Right forelimb (tissue), 1 donor: Measurements from ENCODE around the gene KLHL29.

Experiments
- DNase-seq: peaks from one replicate; pipeline ENCODE4 v3.0.0-alpha.2; 2018

Gene KLHL29

DNA sequence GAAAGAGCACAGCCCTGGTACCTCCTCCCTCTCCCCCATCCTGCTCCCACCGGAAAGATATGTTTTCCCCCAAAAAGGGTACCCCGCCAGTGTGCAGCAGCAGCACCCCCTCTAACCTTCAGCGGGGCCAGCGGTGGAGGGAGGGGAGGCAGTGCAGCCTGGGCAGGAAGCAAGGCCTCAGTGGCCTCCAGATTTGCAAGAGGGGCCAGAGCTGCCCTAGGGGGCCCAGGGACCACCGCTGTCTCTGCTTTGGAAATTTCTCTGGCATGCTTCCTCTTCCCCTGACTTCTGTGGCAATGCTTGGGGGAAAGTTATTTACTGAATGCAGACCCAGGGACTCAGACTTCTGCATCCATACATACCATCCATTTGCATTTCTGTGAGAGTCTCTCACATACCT lies 111.5 kb downstream of the KLHL29 start:
- no peak for DNase-seq

DNA sequence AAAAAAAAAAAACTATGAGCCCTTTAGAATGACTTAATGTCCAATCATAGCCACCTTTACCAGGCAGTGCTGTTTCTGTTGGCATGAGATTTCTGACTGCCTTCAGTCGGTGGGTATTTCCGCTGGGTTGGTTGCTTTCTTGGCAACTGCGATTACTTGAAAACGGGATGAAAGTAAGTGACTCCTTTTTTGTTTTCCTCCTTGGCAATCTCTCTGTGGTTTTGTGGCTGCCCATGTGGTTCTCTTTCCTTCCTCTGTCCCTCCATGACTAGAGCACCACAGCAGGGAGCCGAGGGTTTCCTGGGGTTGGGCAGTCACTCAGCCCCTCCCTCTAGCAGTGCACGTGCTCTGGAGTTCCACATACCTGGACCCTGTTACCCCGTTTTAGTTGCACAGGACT lies 112.1 kb downstream of the KLHL29 start:
- DNase-seq = no peak

DNA sequence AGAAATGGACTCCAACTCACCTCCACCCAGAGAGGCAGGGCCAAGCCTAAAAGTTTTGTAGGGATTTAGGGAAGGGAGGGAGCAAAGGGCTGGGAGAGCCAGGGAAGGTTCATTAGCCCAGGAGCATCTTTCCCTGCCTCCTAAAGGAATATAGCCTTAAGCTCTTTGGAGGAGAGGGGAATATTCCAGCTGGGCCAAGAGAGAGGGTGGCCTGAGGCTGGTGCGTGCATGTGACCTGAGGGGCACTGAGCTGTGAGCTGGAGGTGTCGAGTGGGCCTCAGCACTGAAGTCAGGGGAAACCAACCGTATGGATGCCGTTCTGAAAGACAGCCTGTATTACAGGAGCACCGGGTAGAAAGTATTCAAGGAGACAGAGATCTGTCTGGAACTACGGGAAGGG lies 112.6 kb downstream of the KLHL29 start:
- DNase-seq = no peak

DNA sequence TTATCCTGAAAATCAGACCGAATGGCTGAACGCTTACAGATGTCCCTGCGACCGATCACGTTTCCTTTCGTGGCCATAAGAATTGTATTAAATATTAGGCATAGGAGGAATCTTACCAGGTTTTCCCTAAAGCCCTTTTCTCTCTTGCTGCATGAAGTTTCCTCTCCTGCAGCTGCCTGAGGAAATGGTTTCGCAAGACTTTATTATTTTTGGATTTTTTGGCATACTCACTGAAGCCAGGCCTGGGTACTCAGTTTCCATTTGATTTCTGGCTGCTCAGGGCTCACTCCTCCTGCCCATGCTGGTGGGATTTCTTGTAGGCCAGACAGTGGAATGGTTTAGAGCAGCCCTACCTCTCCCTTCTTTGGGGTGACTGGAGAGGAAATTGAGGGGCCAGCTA lies 114.0 kb downstream of the KLHL29 start:
- DNase-seq = no peak

DNA sequence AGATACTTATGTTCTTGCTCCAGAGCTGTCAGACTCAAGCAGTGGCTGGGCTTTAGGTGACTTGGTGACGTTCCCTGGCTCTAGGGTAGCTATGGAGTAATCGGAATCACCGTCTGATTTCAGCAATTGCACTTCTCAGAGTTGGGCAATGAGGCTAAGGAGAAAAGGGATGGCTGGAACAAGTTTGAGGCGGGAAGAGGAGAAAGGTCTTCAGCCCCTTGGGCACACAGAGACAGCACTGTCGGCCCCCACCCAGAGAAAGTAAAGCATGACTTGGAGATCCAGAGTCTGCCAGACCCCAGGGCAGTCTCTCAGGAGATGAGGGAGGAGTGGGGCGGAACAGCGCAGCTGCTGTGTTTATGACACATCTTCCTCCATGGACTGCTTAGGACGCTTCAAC lies 114.5 kb downstream of the KLHL29 start:
- DNase-seq = no peak

DNA sequence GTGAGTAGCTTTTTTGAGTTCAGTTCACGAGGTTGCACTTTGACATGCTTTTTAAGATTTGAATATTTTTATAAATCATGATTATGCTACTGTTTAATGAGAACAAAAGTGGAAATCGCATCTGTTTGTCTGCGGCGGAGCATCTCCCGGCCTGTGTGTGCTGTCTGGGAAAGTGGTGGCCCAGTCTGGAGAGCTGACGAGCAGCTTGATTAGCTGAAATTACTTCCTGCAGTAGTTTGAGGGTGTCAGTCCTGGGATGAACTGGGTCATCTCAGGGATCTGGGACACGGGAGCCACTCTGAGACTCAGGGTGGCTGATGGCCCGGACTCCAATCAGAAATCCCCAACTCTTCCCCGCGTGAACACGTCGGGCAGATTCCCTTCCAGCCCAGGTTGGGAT lies 115.9 kb downstream of the KLHL29 start:
- DNase-seq = no peak

DNA sequence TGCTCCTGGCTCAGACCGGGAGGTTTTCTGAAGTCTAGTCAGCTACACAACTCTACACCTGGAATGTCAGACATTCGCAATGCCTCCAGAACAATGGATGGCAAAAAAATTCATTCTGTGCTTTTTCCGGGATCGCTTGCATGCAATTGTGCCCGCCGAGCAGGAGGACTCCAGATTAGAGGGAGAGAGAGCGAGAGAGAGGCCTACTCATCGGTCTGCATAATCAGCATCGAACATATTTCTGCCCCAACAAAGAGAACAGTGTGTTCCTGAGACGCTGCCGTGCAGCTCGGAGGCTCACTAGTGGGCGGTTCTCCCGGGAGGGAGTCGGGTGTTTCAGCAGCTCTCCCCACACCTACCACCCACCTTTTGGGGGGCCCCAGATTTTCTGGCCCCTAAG lies 117.1 kb downstream of the KLHL29 start:
- DNase-seq = no peak

DNA sequence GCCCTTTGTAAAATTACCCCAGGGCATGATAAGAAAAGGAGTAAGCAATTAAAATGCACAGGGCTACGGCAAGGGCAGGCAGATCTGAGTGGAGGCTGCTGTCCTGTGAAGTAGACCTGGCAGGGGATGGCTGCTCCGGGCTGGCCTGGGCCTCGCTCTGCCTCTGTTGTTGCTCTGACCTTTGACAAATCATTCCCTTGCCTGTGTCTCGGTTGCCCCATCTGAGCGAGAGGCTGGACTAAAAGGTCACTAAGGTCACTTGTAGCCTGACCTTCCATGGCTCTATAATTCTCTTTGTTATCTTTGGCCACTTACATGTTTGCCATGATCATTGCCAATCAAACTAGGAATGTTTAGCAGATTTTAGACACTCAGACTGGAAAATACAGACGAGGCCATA lies 118.1 kb downstream of the KLHL29 start:
- no peak for DNase-seq

DNA sequence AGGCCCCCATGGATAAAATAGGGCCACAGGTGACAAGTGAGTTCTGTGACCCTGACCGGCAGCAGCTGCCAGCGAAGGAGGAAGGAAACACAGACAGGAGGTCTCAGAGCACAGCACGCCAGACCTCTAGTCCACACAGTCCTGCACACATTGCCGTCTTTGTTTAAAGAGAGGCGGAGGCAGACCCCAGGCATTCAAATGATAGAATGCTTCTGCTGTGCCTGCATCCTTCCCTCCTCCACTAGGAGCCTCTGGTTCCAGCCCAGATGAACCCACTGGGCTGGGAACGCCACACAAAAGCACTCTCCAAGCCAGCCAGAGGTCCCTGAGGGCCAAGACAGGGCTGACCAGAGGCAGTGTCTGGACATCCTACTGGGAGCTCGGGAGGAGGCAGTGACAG lies 118.7 kb downstream of the KLHL29 start:
- no peak for DNase-seq

DNA sequence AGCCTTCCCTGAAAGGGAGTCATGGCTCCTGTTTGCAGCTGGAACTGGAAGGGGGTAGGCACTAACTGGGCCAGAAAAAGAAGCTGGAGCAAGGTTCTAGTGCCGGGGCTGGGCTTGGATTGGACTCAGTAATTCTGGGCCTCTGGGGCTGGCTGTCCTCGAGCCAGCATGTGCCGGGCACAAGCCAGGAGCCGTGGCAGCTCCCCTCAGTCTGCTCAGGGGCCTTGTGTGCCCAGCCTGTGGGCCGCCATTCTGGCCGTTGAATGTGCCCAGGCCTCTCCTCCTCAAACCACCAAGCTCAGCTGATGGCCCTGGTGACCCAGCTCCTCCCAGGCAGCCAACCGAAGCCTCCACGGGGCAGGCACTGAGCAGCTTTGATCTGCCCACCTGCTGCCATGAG lies 119.6 kb downstream of the KLHL29 start:
- DNase-seq = no peak

DNA sequence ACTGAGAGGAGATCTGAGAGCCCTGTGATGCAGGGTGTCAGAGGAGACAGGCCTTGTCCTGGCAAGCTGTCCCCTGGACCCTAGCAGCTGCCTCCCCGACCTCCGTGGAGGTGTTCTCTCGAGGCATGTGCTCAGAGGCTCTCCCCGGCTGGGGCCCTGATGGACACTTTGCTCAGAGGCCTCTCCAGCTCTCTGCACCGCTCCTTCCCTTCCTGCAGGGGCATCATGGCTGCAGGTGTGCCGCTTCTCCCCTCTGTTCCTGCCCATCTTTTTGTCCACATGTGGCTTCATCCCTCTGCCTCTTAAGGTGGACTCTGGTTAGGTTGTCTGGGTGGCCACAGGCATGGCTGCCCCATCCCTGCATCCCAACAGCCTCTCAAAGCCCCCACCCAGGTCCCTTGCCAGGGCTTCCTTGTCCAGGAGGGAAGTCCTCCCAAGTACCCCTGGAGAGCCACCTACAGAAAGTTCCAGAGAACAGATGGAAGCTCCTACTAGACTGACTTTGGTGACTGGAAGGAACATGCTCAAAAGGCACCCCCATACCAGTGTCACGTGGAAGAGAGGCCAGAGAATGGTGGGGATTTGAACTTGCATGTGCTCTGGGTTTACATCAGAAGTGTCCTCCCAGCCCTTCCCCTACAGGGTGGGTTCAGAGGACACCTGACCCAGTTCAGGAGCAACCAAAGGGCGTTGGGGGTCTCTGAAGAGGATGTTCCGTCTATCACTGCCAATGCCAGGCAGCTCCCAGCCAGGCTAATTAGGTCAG lies 120.4 kb downstream of the KLHL29 start:
- no peak for DNase-seq

DNA sequence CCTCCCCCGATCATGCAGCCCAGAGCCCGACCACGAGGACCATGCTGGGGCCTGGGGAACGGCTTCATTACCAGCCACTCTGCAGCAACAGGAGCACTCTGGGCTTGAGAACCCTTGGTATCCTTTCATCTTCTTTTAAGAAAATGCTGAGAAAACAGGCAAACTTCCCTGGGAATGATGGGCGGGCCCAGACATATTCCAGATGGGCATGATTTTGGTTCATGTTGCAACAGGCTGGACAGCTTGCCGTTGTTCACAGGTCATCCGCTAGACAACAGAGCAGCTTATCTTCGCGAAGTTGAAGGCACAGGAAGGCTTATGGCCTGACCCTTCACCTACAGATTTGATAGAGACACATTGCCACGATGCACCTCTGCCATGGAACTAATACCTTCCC lies 121.0 kb downstream of the KLHL29 start:
- DNase-seq = no peak

DNA sequence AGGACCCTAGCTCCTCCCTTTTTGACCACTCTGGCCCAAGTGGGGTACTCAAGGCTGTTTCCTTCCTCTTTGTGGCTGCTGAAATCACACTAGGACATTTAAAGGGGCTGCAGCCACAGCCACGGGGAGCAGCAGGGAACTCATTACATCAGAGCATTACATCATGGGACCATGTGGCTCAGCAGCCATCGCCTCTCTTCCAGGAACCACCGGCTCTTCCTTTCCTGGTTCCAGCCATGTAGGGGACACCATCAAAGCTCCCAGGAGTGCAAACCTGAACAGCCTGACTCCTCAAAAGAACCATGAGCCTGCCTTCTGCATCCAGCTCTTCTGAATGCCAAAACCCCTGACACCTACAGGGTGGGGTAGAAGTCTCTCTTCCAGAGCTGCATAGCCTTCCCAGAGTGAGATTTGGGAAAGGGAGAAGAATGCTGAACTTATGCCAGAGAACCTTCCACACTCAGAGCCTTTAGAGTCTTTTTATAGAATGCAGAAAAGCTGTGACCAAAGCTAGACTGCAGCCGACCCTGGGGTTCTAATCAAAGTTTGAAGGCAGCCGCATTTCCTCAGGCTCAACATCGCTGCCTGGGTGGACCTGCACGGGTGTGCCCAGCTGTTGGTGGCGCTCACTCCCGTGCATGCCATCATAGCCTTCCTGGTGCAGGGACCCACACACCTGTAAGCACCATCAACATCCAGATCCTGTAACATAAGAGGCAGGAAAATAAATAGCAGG lies 121.7 kb downstream of the KLHL29 start:
- DNase-seq = no peak

DNA sequence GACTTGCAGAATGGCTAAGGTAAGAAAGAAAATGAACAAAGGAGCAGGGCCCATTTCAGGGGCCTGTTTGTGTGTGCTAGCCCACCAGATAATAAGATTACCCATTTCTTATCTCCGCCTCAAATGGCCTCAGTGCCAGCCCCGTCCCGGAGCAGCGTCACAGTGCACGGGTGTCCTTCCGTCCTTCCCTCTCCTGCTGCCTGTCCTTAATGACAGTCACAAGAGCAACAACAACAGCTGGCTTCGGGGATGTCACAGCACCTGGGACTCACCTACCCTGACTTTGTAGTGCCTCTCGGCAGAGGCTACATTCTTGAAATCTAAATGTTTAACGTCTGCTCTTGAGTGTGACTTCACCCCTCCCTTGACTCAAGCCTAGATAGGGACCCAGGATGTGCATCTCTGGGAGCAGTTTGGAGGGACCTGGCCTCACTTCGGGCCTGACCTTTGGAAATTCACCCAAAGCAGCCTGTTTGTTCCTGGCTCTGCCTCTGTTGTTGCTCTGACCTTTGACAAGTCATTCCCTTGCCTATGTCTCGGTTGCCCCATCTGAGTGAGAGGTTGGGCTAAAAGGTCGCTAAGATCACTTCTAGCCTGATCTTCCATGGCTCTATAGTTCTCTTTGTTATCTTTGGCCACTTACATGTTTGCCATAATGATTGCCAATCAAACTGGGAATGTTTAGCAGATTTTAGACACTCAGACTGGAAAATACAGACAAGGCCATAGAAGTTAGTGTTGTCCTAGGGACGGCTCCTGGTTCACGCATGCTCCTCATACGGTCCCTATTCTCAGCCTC lies 122.5 kb downstream of the KLHL29 start:
- DNase-seq = no peak

DNA sequence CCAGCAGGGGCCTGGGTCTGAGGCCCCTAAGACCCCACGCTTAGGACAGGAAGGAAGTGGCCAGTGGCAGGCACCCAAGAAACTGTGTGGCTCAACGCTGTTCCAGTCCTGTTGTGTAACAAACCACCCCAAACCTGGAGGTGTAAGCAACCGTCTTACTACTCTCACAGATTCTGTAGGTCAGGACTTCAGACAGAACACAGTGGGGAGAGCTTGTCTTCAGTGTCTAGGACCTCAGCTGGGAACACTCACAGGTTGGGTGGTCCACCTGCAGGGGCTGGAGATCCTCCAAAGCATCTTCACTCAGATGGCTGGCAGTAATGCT lies 123.0 kb downstream of the KLHL29 start:
- no peak for DNase-seq

DNA sequence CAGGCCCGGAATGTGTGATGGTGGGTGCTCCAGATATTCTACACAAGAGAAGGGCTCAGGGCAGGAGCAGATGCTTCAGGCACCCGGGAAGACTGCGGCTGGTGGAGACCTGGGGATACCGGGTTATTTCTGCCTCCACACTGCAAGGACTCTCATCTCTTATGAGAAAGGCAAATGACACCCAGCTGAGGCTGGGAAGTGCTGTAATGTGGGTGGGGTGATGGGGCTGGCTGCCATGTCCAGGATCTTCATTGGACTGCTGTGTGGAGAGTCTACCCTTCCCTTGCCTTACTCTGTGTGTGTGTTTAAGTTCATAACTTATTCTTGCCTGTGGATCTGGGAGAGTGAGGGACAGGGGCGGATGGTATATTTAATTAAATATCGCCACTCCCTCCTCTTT lies 124.1 kb downstream of the KLHL29 start:
- DNase-seq = no peak

DNA sequence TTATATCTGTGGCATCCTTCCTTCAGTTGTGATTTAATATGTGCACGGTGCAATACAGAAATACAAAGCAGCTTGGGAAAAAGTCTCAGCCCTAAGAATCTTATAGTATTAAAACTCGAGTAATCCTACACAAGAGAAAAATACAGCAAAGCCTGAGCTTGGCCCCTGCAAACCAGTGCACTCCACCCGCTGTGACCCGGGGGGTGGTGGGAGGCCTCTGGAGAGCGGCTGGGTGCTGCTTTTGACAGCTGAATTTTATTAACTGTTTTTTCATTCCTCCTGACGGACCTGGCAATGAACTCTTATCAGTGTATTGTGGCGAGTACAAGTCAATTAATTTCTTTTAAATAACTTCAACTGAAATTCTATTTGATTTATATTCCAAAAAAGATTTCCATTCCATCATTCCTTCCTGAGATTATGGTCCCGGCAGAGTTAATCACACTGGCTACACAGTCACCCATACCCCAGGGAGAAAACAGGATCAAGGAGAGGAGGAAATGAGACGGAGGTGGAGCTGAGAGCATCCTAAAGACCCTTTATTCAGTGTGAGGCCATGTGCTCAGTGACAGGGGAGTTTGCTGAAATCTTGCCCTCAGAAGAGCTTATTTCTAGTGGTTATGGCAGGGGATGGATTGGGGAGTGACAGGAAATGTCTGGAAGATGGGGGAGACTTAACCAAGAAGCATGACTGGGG lies 124.8 kb downstream of the KLHL29 start:
- DNase-seq = no peak

DNA sequence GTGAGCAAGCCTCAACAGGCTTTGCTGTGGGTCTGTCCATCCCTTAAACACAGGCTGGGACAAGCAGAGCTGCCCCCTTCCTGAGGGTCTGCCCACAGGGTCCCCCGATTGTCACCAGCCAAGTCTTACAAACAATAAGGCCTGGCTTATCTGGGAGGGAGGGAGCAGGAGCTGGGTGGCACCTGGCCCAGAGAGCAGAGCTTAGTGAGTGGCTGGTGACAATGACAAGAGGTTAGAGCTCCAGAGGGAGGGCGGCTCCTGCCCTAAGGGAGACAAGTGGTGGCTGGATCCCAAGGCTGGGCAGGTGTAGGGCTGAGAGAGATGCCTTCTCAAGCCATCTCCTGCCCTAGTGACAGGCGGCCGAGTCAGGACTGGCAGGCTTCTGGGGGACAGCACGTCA lies 125.5 kb downstream of the KLHL29 start:
- no peak for DNase-seq

DNA sequence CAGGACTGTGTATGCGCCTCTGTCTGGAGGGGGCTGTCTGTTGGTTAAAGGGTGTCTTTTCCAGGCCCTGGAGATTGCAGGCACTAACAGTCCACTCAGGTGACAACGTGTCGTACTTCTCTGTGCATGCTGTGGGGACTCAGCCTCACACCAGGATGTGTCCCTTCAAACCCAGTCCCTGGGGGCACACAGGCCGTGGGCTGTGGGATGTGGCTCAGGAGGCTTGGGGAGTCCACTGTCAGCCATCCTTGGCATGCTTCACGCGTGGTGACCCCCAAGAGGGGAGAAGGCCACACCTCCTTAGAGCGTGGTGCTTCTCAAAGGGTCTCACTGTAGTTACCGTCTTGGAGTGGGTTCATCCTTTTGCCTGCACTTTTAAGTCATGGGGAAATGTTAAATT lies 127.8 kb downstream of the KLHL29 start:
- no peak for DNase-seq

DNA sequence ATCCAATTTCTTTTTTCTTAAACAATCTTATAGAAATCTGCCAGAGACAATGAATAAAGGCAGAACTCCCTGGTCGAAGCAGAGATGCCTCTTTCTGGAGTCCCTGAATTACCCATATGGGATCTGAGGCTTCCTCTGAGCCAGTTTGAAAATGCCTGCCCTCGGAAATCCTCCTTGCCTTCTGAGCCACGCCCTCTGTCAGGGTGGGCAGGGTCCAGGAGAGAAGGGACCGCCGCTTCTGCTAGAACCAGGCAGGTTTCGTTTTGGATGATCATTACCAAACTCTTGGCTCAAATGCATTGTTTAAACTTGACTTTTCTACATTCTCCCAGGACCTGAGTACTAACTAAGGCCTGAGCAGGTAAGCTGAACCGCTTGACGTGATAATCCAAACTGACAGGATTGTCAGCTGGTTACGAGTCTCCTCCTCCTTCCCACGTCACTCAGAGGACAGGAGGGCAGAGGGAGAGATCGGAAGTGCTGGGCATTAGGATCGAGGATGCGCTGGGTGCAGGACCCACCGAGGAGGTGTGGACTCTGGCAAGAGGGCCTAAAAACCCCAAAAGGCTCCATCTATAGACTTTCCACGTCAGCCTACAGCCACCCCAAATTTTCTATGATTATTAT lies 128.4 kb downstream of the KLHL29 start:
- DNase-seq = no peak

DNA sequence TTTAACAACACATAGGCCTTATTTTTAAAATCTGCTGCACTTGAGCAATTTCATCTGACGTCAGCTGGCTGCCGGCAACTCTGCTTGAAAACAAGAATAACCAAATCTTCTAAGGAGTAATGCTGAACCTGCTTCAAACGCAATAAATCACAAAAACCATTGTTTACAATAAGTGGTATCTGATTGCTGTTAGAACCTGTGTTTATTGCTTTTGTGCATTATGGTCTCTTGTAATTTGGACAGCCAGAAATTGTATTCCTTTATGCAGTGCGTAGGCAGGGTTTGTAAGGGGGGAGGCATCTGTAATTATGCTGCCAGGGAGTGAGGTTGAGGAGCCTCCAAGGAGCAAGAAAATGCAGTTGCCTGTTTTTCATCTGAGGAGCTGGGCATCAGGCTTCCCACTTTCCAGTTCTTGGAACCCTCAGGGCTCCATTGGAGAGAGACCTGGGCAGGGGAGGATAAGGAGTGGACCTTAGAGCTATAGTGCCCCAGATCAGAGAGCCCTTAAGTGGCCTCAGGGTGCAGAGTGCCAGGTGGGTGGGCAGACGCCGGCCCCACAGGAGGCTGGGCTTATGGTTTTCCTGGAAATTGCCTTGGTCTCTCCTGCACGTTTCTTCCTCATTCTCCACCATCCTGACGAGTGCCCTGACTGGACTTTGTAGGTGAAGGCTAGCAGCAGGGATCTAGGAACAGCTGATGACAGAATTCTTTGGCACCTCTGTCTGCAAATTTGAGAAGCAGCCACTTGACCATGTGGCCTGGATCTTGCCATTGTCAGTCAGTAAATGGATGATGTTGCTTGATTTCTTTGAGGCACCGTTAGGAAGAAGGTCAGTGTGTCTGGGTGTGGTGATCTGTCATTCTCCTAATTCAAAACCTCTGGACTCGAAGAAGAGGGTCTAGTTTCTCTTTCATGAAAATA lies 129.2 kb downstream of the KLHL29 start:
- DNase-seq = no peak
